ENCODE data around the gene HOXD13. TPM values are rescaled to one million over a fixed set of nuclear protein-coding genes. Genes with fewer than 3 reads are reported as not detected.

HOXD13 gene
- total and polyA plus RNA-seq, 2 of the 8 experiments (the other 6 are each of a cell fraction or from before 2014, with no cell fraction given), result not detected

DNA sequence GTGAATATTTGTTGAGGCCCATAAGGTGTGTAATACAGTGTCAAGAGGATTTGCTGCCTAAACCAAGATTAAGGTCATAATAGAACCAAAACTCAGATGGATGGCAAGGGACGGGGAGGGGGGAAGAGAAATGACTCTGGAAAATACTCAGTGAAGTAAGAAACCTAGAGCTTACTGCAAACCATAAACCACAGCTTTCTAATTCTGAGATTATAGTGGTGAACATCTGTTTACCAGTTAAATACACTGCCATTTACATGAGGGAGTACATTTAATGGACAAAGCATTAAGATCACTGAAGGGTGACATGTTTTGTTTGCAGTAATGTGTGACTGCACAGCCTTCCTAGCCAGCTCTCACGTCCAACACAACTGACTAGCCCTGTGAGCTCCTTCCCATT, 28.6 kb upstream of the HOXD13 start:
- no peak overlapping the region for H2AK5ac ChIP-seq (ENCODE audit: low read depth, low read length)
- H3K56ac ChIP-seq (replicated peaks; ENCODE audit: insufficient read length, low read depth, low read length), result no peak overlapping the region
- ChIA-PET POLR2A (ENCODE audit: partially characterized antibody) (interaction anchor here (1.6 kb wide), 1 partner anchor 21 kb away, joined by 3 read pairs; no protein-coding TSS in a partner anchor), CTCF (ENCODE audit: partially characterized antibody) (interaction anchor here (0.8 to 1.4 kb wide), 2 partner anchors 375 to 696 kb away, joined by 3 to 4 read pairs; no protein-coding TSS in a partner anchor)
- no peak overlapping the region for H2BK20ac ChIP-seq (ENCODE audit: low read length)
- H3K36me3 ChIP-seq (ENCODE audit: control insufficient read depth in 2 of 4, insufficient read depth in 4 of 4, low read length in 3 of 4), result no peaks in the 10 kb centered on the region
- H3K27ac ChIP-seq (ENCODE audit: low read depth, low read length), result no peak overlapping the region
- H4K20me1 ChIP-seq (replicated peaks in 1 of 2; ENCODE audit: control insufficient read depth in 1 of 2, insufficient read depth in 2 of 2, low read length in 2 of 2), result peaks cover 5 to 7% of the 10 kb centered on the region in 2 experiments
- H3K18ac ChIP-seq (ENCODE audit: extremely low read depth, low read length), result no peak overlapping the region
- no peak overlapping the region for H4K91ac ChIP-seq (replicated peaks; ENCODE audit: insufficient read length, low read length)
- DNase-seq (ENCODE audit: low read depth in 1 of 2, low spot score in 2 of 2) (no peak), FAIRE-seq (peak; percentile 42)
- no peak overlapping the region for H4K8ac ChIP-seq (ENCODE audit: extremely low read depth, insufficient read depth, low read length)
- 72% methylated on average over 2 of the region's 2 CpGs; no CpG with 5 or more reads in 1 of the 2 experiments for WGBS, 2 experiments (ENCODE audit: extremely low coverage in 1 of 2, insufficient coverage in 1 of 2, insufficient read length in 1 of 2, insufficient replicate concordance in 2 of 2, low coverage in 1 of 2, low lambda C conversion rate in 2 of 2, missing lambda C conversion rate in 1 of 2)
- no peak overlapping the region for H2AFZ ChIP-seq (ENCODE audit: low read length)
- H3K4ac ChIP-seq (replicated peaks; ENCODE audit: insufficient read length, low read depth, low read length), result no peak overlapping the region
- H3K23ac ChIP-seq (ENCODE audit: insufficient read length), result no peak overlapping the region
- no peak overlapping the region for H2BK12ac ChIP-seq (ENCODE audit: low read depth, low read length)
- H4K5ac ChIP-seq (ENCODE audit: insufficient read length, low read depth, low read length), result no peak overlapping the region
- peaks cover 38 to 55% (median 46%) of the 10 kb centered on the region in 4 experiments for H3K27me3 ChIP-seq (replicated peaks in 1 of 4; ENCODE audit: control insufficient read depth in 3 of 4, extremely low read depth in 1 of 4, insufficient read depth in 3 of 4, low read length in 3 of 4)
- H2BK120ac ChIP-seq (replicated peaks; ENCODE audit: low read depth, low read length), result no peak overlapping the region
- H2BK5ac ChIP-seq (ENCODE audit: low read depth, low read length), result no peak overlapping the region
- no peaks in the 10 kb centered on the region; the same call in 1 of the 2 replicates for H3K23me2 ChIP-seq (ENCODE audit: low read depth, low read length)
- H3K79me1 ChIP-seq (ENCODE audit: low read depth, low read length), result no peaks in the 10 kb centered on the region
- no peak overlapping the region for H3K14ac ChIP-seq (ENCODE audit: insufficient read length)
- no peak overlapping the region for H3K4me2 ChIP-seq (ENCODE audit: insufficient read depth in 1 of 2, low read depth in 2 of 2, low read length in 2 of 2)
- no peak overlapping the region for H3K4me3 ChIP-seq (ENCODE audit: extremely low read depth in 1 of 4, insufficient read depth in 2 of 4, low read depth in 3 of 4, low read length in 4 of 4)
- H3K79me2 ChIP-seq (ENCODE audit: control insufficient read depth in 1 of 2, insufficient read depth in 2 of 2, low read length in 2 of 2), result no peaks in the 10 kb centered on the region
- H3K9ac ChIP-seq (replicated peaks in 1 of 4; ENCODE audit: extremely low read depth in 1 of 4, low read depth in 3 of 4, low read length in 3 of 4), result no peak overlapping the region
- no peak overlapping the region for H2BK15ac ChIP-seq (ENCODE audit: low read length)
- no peaks in the 10 kb centered on the region for H3K9me3 ChIP-seq (ENCODE audit: insufficient read depth in 2 of 2, low read depth in 1 of 2, low read length in 1 of 2)
- H3K4me1 ChIP-seq (replicated peaks in 1 of 4; ENCODE audit: control insufficient read depth in 3 of 4, insufficient read depth in 4 of 4, low read length in 3 of 4), result peaks cover 0 to 15% (median 9%) of the 10 kb centered on the region in 4 experiments; a peak in 4 of 7 replicates
- TF ChIP-seq JUN (IDR thresholded peaks at IDR 0.05; ENCODE audit: low read depth, low read length), result no peak
- no peak for TF ChIP-seq HDAC2 (IDR thresholded peaks at IDR 0.05; ENCODE audit: borderline replicate concordance in 1 of 2, low read depth in 2 of 2, low read length in 2 of 2)
- TF ChIP-seq PHF8 (conservative IDR thresholded peaks at IDR 0.05; ENCODE audit: low read depth, low read length), result no peak
- no peak for TF ChIP-seq EZH2 (IDR thresholded peaks at IDR 0.05; ENCODE audit: low read depth, low read length, severe bottlenecking)
- TF ChIP-seq BCL11A (IDR thresholded peaks at IDR 0.05; ENCODE audit: low read depth in 2 of 2, low read length in 2 of 2), result no peak
- TF ChIP-seq, protein P1, sequence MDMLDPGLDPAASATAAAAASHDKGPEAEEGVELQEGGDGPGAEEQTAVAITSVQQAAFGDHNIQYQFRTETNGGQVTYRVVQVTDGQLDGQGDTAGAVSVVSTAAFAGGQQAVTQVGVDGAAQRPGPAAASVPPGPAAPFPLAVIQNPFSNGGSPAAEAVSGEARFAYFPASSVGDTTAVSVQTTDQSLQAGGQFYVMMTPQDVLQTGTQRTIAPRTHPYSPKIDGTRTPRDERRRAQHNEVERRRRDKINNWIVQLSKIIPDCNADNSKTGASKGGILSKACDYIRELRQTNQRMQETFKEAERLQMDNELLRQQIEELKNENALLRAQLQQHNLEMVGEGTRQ (IDR thresholded peaks at IDR 0.05; ENCODE audit: low read length), result no peak
- no peak for TF ChIP-seq CHD1 (IDR thresholded peaks at IDR 0.05; ENCODE audit: low read depth, low read length)
- TF ChIP-seq, protein P2, sequence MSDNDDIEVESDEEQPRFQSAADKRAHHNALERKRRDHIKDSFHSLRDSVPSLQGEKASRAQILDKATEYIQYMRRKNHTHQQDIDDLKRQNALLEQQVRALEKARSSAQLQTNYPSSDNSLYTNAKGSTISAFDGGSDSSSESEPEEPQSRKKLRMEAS (IDR thresholded peaks at IDR 0.05), result no peak
- no peak for TF ChIP-seq SP1 (IDR thresholded peaks at IDR 0.05; ENCODE audit: low read depth, low read length)
- TF ChIP-seq ASH2L (IDR thresholded peaks at IDR 0.05; ENCODE audit: low read length), result no peak
- no peak for TF ChIP-seq YY1 (IDR thresholded peaks at IDR 0.05; ENCODE audit: low read depth, low read length)
- no peak for TF ChIP-seq TAF1 (IDR thresholded peaks at IDR 0.05; ENCODE audit: low read depth, low read length)
- TF ChIP-seq MAFK (IDR thresholded peaks at IDR 0.05; ENCODE audit: low read depth, low read length), result no peak

All from H1 (cell line).